NT2/D1 (cell line): Measurements from ENCODE around the gene ARID5A.

Experiments
- SUZ12 ChIP-seq: IDR thresholded peaks from 2 replicates; pipeline ENCODE4 v1.6.1; 2011; ENCODE audit not compliant: insufficient read length, insufficient read depth; ENCODE audit errors: extremely low read depth
- YY1 ChIP-seq: IDR thresholded peaks from 2 replicates; pipeline ENCODE4 v1.6.1; 2011; ENCODE audit not compliant: insufficient read length, insufficient read depth
- ZNF274 ChIP-seq: IDR thresholded peaks from 2 replicates; pipeline ENCODE4 v1.6.1; 2011; ENCODE audit warnings: mild to moderate bottlenecking, low read depth, low read length

- no peak for TF ChIP-seq SUZ12
- TF ChIP-seq ZNF274, result no peak
- TF ChIP-seq YY1, result no peak
Measured at GRCh38 chr2:96556441-96557330, 20.1 kb downstream of the ARID5A start.
